Right atrium auricular region (tissue), 2 donors: ENCODE measurements around the gene HSPA1L. TPM values are rescaled to one million over a fixed set of nuclear protein-coding genes. Genes with fewer than 3 reads are reported as not detected.
"Not testable (repeated sequence)": the region's sequence is repeated elsewhere in the genome, so short reads cannot be mapped to it uniquely, and the experiment has no call there.

Experiments
- DNase-seq: peaks from one replicate; pipeline ENCODE4 v3.0.0-alpha.2; 2019; ENCODE audit warnings: low spot score
- H3K27ac ChIP-seq, 2 donors: fragments of 200-600 bp; sonication (generic); 1 replicate in 1 of 2; 2 replicates in 1 of 2; pipeline ENCODE4 v1.5.1; 2016 to 2019
- H3K27me3 ChIP-seq, 2 donors: fragments of 200-600 bp; sonication (generic); one replicate each; pipeline versions ENCODE4 v1.5.1 to v1.6.0; 2017 to 2019
- H3K36me3 ChIP-seq: fragments of 200-600 bp; sonication (generic); one replicate; pipeline ENCODE4 v1.5.1; 2016
- H3K4me1 ChIP-seq, 2 donors: fragments of 200-600 bp; sonication (generic); one replicate each; pipeline versions ENCODE4 v1.5.1 to v1.6.0; 2017 to 2019
- H3K4me3 ChIP-seq, 2 donors: fragments of 200-600 bp; sonication (generic); 1 replicate in 1 of 2; 2 replicates in 1 of 2; pipeline ENCODE4 v1.5.1; 2017 to 2019; ENCODE audit warnings: mild to moderate bottlenecking in 1 of 2, moderate library complexity in 1 of 2
- H3K9me3 ChIP-seq, 2 donors: fragments of 200-600 bp; sonication (generic); one replicate each; pipeline ENCODE4 v1.5.1; 2019
- total RNA-seq, 2 donors: library from RNA; depleted of rRNA; stranded (reverse); fragments of >200 nt; gene quantifications; one replicate each; pipeline ENCODE4 v1.1.0, GENCODE V29; 2016
- TF ChIP-seq, protein P1 (sequence below), 2 donors: fragments of 200-600 bp; sonication (generic); IDR thresholded peaks; one replicate each; pipeline ENCODE4 v1.5.1; 2019; ENCODE audit warnings: antibody characterized with exemption in 2 of 2

The HSPA1L gene
- total RNA-seq, 2 donors from 2014 or later = 1.1 to 1.6 TPM

DNA sequence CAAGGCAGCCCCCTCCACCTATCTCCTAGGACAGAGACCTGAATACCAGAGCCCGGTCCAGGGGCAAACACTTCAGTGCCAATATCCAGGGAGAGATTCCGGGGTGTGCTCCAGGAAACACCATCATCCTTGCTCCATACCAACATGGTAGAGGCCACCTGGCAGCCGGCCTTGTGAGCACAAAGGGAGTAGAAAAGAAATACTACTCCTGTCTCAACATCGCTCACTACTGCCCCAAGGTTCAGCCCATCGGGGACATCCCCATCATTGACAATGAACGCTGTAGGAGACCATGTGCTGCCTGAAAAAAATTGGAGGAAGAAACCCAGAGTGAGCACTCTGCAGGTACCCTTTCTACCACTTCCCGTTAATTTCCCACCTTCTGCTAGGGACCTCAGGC is 46.1 kb upstream of the HSPA1L start:
- H3K27me3 ChIP-seq = no peaks in the 10 kb centered on the region
- H3K4me3 ChIP-seq = no peak overlapping the region
- peaks cover 40% of the 10 kb centered on the region for H3K36me3 ChIP-seq
- DNase-seq = no peak
- no peak overlapping the region for H3K27ac ChIP-seq
- H3K9me3 ChIP-seq = no peaks in the 10 kb centered on the region
- TF ChIP-seq, protein P1, sequence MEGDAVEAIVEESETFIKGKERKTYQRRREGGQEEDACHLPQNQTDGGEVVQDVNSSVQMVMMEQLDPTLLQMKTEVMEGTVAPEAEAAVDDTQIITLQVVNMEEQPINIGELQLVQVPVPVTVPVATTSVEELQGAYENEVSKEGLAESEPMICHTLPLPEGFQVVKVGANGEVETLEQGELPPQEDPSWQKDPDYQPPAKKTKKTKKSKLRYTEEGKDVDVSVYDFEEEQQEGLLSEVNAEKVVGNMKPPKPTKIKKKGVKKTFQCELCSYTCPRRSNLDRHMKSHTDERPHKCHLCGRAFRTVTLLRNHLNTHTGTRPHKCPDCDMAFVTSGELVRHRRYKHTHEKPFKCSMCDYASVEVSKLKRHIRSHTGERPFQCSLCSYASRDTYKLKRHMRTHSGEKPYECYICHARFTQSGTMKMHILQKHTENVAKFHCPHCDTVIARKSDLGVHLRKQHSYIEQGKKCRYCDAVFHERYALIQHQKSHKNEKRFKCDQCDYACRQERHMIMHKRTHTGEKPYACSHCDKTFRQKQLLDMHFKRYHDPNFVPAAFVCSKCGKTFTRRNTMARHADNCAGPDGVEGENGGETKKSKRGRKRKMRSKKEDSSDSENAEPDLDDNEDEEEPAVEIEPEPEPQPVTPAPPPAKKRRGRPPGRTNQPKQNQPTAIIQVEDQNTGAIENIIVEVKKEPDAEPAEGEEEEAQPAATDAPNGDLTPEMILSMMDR (IDR thresholded peaks at IDR 0.05) = no peak
- peaks cover 0 to 21% of the 10 kb centered on the region in 2 donors for H3K4me1 ChIP-seq

DNA sequence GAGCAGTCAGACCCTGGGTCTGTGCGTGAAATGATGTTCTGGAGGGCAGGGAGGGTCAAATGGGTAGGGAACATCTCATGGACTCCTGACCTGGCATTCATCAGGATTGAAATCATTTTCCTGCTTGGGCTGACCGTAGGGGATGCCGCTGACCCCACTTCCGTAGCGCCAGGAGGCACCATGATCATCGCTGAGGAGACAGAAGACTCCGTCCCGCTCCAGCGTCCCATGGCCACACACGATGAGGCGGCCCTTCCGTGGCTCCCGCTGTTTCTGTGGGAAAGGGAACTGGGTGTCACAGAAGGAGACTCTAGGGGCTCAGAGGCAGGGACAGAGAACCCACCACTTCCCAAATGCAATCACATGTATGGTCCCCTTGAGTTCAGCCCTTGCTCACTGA is 45.3 kb upstream of the HSPA1L start:
- H3K4me3 ChIP-seq = no peak overlapping the region
- H3K36me3 ChIP-seq = peaks cover 40% of the 10 kb centered on the region
- H3K27me3 ChIP-seq = no peaks in the 10 kb centered on the region
- TF ChIP-seq, protein P1 (IDR thresholded peaks at IDR 0.05) = no peak
- H3K9me3 ChIP-seq = no peaks in the 10 kb centered on the region
- no peak overlapping the region for H3K27ac ChIP-seq
- no peak for DNase-seq
- peaks cover 0 to 21% of the 10 kb centered on the region in 2 donors for H3K4me1 ChIP-seq

DNA sequence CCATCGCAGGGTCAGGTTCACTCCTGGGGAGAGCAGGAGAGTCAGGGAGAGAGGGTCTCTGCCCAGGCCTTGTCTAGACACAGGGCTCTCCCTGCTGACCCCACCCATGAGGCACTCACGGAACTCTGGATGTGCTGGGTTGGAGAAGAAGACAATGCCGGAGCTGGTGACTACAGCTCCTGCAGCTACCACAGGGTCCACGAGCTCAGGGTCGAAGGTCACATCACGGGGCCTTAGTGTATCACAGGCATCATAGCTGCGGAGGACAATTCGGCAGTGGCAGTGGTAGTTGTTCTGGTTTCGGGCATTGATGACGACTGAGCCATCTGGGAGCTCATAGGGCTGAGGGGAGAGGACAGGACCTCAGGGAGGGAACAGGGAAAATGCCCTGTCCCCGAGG is 44.8 kb upstream of the HSPA1L start:
- DNase-seq = no peak
- peaks cover 40% of the 10 kb centered on the region for H3K36me3 ChIP-seq
- H3K4me1 ChIP-seq = peaks cover 0 to 21% of the 10 kb centered on the region in 2 donors
- H3K4me3 ChIP-seq = no peak overlapping the region
- no peak overlapping the region for H3K27ac ChIP-seq
- TF ChIP-seq, protein P1 (IDR thresholded peaks at IDR 0.05) = no peak
- no peaks in the 10 kb centered on the region for H3K9me3 ChIP-seq
- no peaks in the 10 kb centered on the region for H3K27me3 ChIP-seq

DNA sequence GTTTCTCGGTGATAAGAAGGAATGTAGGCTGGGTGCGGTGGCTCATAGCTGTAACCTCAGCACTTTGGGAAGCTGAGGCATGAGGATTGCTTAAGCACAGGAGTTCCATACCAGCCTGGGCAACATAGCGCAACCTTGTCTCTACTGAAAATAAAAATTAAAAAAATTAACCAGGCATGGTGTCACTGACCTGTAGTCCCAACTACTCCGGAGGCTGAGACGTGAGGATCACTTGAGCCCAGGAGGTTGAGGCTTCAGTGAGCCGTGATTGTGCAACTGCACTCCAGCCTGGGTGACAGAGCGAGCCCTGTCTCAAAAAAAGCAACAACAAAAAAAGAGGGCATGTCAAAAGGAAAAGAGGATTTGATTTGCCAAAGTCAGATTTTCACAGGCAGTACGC is 43.6 kb upstream of the HSPA1L start:
- TF ChIP-seq, protein P1 (IDR thresholded peaks at IDR 0.05) = no peak
- Histone ChIP-seq H3K27ac (no peak overlapping the region), H3K9me3 (no peaks in the 10 kb centered on the region), H3K4me1 (peaks cover 0 to 14% of the 10 kb centered on the region in 2 donors), H3K27me3 (no peaks in the 10 kb centered on the region), H3K4me3 (no peak overlapping the region), H3K36me3 (peaks cover 40% of the 10 kb centered on the region)
- no peak for DNase-seq

DNA sequence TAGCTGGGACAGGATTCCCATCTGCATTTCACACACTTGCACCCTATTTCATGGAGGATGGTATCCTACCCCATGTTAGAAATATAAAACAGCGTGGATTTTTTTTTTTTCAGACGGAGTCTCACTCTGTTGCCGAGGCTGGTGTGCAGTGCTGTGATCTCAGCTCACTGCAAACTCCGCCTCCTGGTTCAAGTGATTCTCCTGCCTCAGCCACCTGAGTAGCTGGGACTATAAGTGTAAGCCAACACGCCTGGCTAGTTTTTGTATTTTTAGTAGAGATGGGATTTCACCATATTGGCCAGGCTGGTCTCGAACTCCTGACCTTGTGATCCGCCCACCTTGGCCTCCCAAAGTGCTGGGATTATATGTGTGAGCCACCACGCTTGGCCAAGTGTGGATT is 42.7 kb upstream of the HSPA1L start:
- H3K4me1 ChIP-seq, H3K9me3 ChIP-seq, H3K4me3 ChIP-seq, H3K27me3 ChIP-seq, H3K27ac ChIP-seq, DNase-seq: not testable (repeated sequence)
- peaks cover 40% of the 10 kb centered on the region for H3K36me3 ChIP-seq

DNA sequence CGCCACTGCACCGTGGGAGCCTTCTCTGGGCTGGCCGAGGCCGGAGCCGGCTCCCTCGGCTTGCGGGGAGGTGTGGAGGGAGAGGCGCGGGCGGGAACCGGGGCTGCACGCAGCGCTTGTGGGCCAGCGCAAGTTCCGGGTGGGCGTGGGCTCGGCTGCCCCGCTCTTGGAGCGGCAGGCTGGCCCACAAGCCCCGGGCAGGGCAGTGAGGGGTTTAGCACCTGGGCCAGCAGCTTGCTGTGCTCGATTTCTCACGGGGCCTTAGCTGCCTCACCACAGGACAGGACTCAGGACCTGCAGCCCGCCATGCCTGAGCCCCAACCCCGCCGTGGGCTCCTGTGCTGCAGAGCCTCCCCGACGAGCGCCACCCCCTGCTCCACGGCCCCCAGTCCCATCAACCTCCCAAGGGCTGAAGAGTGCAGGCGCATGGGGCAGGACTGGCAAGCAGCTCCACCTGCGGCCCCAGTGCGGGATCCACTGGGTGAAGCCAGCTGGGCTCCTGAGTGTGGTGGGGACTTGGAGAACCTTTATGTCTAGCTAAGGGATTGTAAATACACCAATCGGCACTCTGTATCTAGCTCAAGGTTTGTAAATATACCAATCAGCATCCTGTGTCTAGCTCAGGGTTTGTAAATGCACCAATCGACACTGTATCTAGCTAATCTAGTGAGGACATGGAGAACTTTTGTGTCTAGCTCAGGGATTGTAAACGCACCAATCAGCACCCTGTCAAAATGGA is 37.1 kb upstream of the HSPA1L start:
- DNase-seq, H3K27me3 ChIP-seq: not testable (repeated sequence)

DNA sequence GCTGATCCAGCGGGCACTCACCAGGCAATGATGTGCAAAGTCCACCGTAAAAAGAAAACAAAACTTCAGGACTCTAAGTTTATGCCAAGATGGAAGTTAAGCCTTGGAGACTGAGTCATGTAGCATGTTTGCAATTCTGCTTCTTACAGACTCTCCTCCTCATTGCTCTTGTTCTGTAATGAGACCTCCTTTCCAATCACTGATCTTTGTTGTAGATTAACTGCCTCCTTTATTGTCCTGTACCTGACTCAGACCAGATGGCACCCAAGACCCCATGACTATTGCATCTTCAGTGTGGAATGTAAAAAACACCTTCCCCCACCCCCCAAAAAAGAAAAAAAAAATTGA is 36.4 kb upstream of the HSPA1L start:
- Histone ChIP-seq H3K4me1 (no peaks in the 10 kb centered on the region), H3K4me3 (no peak overlapping the region), H3K27ac (no peak overlapping the region), H3K36me3 (no peaks in the 10 kb centered on the region), H3K9me3 (no peaks in the 10 kb centered on the region), H3K27me3 (no peaks in the 10 kb centered on the region)
- TF ChIP-seq, protein P1 (IDR thresholded peaks at IDR 0.05) = no peak
- DNase-seq = no peak

More for the DNA sequence above, 37.1 kb upstream of the HSPA1L start:
- H3K9me3 ChIP-seq, H3K36me3 ChIP-seq, H3K4me3 ChIP-seq, H3K4me1 ChIP-seq, H3K27ac ChIP-seq: not testable (repeated sequence)
